Neural crest cell (in vitro differentiated cells): ENCODE measurements around the gene COL18A1. TPM values are rescaled to one million over a fixed set of nuclear protein-coding genes. Genes with fewer than 3 reads are reported as not detected.

ENCODE experiments used
- DNase-seq: peaks from one replicate; pipeline ENCODE4 v3.0.0; 2021; ENCODE audit warnings: low read depth, mixed read lengths, low spot score
- H3K27ac Mint-ChIP-seq: one replicate; pipeline ENCODE4 v1.8.0; 2021; ENCODE audit warnings: mild to moderate bottlenecking, mixed read lengths; ENCODE audit not compliant: unreplicated experiment
- H3K27me3 Mint-ChIP-seq: 2 replicates; pipeline ENCODE4 v1.8.0; 2021; ENCODE audit warnings: low read depth, mild to moderate bottlenecking, mixed read lengths
- H3K36me3 Mint-ChIP-seq: 2 replicates; pipeline ENCODE4 v1.8.0; 2021; ENCODE audit warnings: low read depth, mild to moderate bottlenecking, mixed read lengths
- H3K4me1 Mint-ChIP-seq: 2 replicates; pipeline ENCODE4 v1.8.0; 2021; ENCODE audit warnings: mixed read lengths
- H3K4me3 Mint-ChIP-seq: one replicate; pipeline ENCODE4 v1.8.0; 2021; ENCODE audit warnings: mild to moderate bottlenecking, mixed read lengths
- H3K9me3 Mint-ChIP-seq: 2 replicates; pipeline ENCODE4 v1.8.0; 2021; ENCODE audit warnings: mixed read lengths
- CTCF ChIP-seq: fragments of 200-600 bp; sonication (generic); conservative IDR thresholded peaks from 2 replicates; pipeline ENCODE4 v1.5.0; 2021; ENCODE audit warnings: antibody characterized with exemption, mild to moderate bottlenecking
- total RNA-seq: library from RNA; stranded (reverse); gene quantifications from 2 replicates; pipeline ENCODE4 v1.2.1, GENCODE V29; 2021

The COL18A1 gene
- total RNA-seq, 1 donor from 2014 or later = 19.2 TPM

GRCh38 chr21:45383615-45384201, 21.3 kb upstream of the COL18A1 start:
- no peaks in the 10 kb centered on the region for H3K36me3 Mint-ChIP-seq
- TF ChIP-seq CTCF = no peak
- H3K4me3 Mint-ChIP-seq = no peak overlapping the region
- DNase-seq = no peak
- peaks cover 5% of the 10 kb centered on the region for H3K4me1 Mint-ChIP-seq
- no peak overlapping the region for H3K27ac Mint-ChIP-seq
- no peaks in the 10 kb centered on the region for H3K9me3 Mint-ChIP-seq
- peaks cover 28% of the 10 kb centered on the region for H3K27me3 Mint-ChIP-seq

DNA sequence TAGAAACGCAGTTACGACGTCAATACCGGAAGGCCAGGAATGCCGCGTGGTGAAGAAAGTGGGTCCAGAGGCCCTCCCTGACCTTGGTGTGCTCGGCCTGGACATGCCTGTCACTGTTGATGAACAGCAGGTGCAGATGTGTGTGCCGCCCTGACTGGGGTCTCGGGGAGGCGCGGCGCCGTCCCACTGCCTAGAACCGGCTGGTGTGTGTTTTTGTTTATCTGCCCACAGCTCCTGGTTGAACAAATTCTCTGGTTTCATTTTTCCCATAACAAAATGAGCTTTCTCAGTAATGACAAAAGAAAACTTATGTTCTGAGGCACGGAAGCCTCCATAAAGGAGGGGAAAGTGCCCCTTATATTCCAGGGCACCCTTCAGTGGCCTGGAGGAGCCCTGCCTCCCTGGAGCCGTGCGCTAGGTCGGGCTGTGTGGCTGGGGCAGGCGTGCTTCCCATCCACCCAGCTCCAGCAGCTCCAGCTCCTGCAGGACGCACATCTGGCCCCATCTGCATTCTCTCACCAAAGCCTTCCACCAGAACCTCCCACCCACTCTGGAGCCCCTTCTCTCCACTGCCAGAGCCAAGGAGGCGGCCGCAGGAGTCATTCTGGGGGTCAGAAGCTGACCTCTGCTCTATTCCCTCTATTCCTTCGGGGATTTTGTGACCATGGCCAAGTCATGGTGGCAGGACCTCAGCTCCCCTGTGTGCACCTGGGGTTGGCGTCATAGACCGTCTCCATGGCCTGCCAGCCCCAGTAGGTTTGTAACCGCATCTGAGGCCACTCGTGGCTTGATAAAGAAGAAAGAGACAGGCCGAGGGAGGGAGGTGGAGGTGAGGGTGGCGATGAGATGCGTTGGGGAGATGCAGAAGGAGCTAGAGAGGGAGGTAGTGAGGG, 20.1 kb upstream of the COL18A1 start:
- no peak overlapping the region for H3K4me3 Mint-ChIP-seq
- peaks cover 5% of the 10 kb centered on the region for H3K4me1 Mint-ChIP-seq
- TF ChIP-seq CTCF = no peak
- peaks cover 21% of the 10 kb centered on the region for H3K27me3 Mint-ChIP-seq
- no peaks in the 10 kb centered on the region for H3K9me3 Mint-ChIP-seq
- no peaks in the 10 kb centered on the region for H3K36me3 Mint-ChIP-seq
- no peak overlapping the region for H3K27ac Mint-ChIP-seq
- no peak for DNase-seq

GRCh38 chr21:45385549-45386050, 19.4 kb upstream of the COL18A1 start:
- no peak for TF ChIP-seq CTCF
- Mint-ChIP-seq H3K4me3 (no peak overlapping the region), H3K27me3 (peaks cover 19% of the 10 kb centered on the region), H3K27ac (no peak overlapping the region), H3K36me3 (no peaks in the 10 kb centered on the region), H3K4me1 (peaks cover 5% of the 10 kb centered on the region), H3K9me3 (no peaks in the 10 kb centered on the region)
- DNase-seq = no peak

GRCh38 chr21:45386336-45386727, 18.6 kb upstream of the COL18A1 start:
- Mint-ChIP-seq H3K4me1 (peaks cover 5% of the 10 kb centered on the region), H3K27ac (no peak overlapping the region), H3K4me3 (no peak overlapping the region), H3K9me3 (no peaks in the 10 kb centered on the region), H3K27me3 (peaks cover 13% of the 10 kb centered on the region), H3K36me3 (no peaks in the 10 kb centered on the region)
- no peak for DNase-seq
- no peak for TF ChIP-seq CTCF

DNA sequence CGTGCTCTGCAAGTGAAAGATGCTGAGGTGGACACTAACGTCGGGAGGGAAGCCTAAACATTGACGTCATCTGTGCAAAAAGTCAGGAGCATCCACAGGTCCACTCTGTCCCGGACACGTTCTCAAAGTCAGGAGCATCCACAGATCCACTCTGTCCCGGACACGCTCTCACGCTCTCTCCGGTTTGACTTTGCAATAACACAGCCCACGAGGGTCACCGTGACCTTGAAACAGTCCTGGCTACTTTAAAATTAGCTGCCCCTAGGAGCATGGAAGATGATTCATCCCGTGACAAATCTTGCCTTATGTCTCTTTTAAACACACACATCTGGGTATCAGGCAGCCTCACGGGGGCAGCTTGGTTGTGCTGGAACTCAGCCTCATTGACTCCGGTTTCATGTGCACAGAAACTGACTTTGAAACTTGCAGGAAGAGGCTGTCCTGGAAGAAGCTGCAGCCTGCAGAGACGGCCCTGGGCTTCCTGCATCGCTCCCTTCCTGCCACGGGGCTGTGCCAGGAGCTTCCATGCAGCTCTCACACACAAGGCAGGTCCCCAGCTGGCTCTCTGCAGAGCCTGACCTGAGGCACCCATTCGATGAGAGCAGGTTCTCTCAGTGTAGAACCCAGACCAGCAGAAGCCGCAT, 18.1 kb upstream of the COL18A1 start:
- Mint-ChIP-seq H3K4me3 (no peak overlapping the region), H3K4me1 (peaks cover 5% of the 10 kb centered on the region), H3K9me3 (no peaks in the 10 kb centered on the region), H3K27me3 (peaks cover 14% of the 10 kb centered on the region), H3K36me3 (no peaks in the 10 kb centered on the region), H3K27ac (no peak overlapping the region)
- TF ChIP-seq CTCF = no peak
- DNase-seq = no peak
